ENCODE measurements around the gene OPN4.

GRCh38 chr10:86662186-86663045 lies 8.1 kb downstream of the OPN4 start:
- TF ChIP-seq KDM5A (IDR thresholded peaks at IDR 0.05) (no peak), CTCF (IDR thresholded peaks at IDR 0.05) (no peak)

Data from A549 (cell line).